ENCODE results near the gene SPRYD3. TPM values are rescaled to one million over a fixed set of nuclear protein-coding genes. Genes with fewer than 3 reads are reported as not detected.
A peak's percentile ranks its signal among the peaks of the same experiment; 100 is the strongest.

SPRYD3 gene
- total RNA-seq, 1 donor from 2014 or later, result 10.5 TPM

GRCh38 chr12:53105712-53106439, 26.7 kb upstream of the SPRYD3 start:
- H3K27me3 Mint-ChIP-seq (ENCODE audit: unreplicated experiment), result no peaks in the 10 kb centered on the region
- no peak for TF ChIP-seq CTCF (IDR thresholded peaks at IDR 0.05; ENCODE audit: unreplicated experiment)
- no peaks in the 10 kb centered on the region for H3K9me3 Mint-ChIP-seq (ENCODE audit: unreplicated experiment)
- DNase-seq (ENCODE audit: low spot score), result no peak
- H3K36me3 Mint-ChIP-seq (ENCODE audit: low read depth, unreplicated experiment), result no peaks in the 10 kb centered on the region
- H3K4me3 Mint-ChIP-seq (ENCODE audit: unreplicated experiment), result no peak overlapping the region
- H3K27ac Mint-ChIP-seq (ENCODE audit: unreplicated experiment), result no peak overlapping the region
- H3K4me1 Mint-ChIP-seq (ENCODE audit: unreplicated experiment), result peaks cover 30% of the 10 kb centered on the region

GRCh38 chr12:53105256-53105655, 26.1 kb upstream of the SPRYD3 start:
- H3K4me1 Mint-ChIP-seq (ENCODE audit: unreplicated experiment), result peaks cover 30% of the 10 kb centered on the region
- H3K27ac Mint-ChIP-seq (ENCODE audit: unreplicated experiment), result no peak overlapping the region
- H3K4me3 Mint-ChIP-seq (ENCODE audit: unreplicated experiment), result no peak overlapping the region
- DNase-seq (ENCODE audit: low spot score), result no peak
- H3K27me3 Mint-ChIP-seq (ENCODE audit: unreplicated experiment), result no peaks in the 10 kb centered on the region
- TF ChIP-seq CTCF (IDR thresholded peaks at IDR 0.05; ENCODE audit: unreplicated experiment), result no peak
- H3K9me3 Mint-ChIP-seq (ENCODE audit: unreplicated experiment), result no peaks in the 10 kb centered on the region
- H3K36me3 Mint-ChIP-seq (ENCODE audit: low read depth, unreplicated experiment), result no peaks in the 10 kb centered on the region

- Mint-ChIP-seq H3K4me1 (ENCODE audit: unreplicated experiment) (peaks cover 36% of the 10 kb centered on the region), H3K36me3 (ENCODE audit: low read depth, unreplicated experiment) (no peaks in the 10 kb centered on the region)
- DNase-seq (ENCODE audit: low spot score), result no peak
Observed at GRCh38 chr12:53103860-53104305, 24.7 kb upstream of the SPRYD3 start.

GRCh38 chr12:53102883-53103807, 24.0 kb upstream of the SPRYD3 start, which contains the start of gene SOAT2:
SOAT2 (plus strand) TSS chr12:53103486; CDS start chr12:53103578, 92 bp downstream.
- no peaks in the 10 kb centered on the region for H3K36me3 Mint-ChIP-seq (ENCODE audit: low read depth, unreplicated experiment)
- H3K4me1 Mint-ChIP-seq (ENCODE audit: unreplicated experiment), result peaks cover 44% of the 10 kb centered on the region
- H3K9me3 Mint-ChIP-seq (ENCODE audit: unreplicated experiment), result no peaks in the 10 kb centered on the region
- no peak for TF ChIP-seq CTCF (IDR thresholded peaks at IDR 0.05; ENCODE audit: unreplicated experiment)
- DNase-seq (ENCODE audit: low spot score), result no peak
- H3K27me3 Mint-ChIP-seq (ENCODE audit: unreplicated experiment), result peaks cover 6% of the 10 kb centered on the region
- peak within 1 kb of the TSS; percentile 80 for H3K27ac Mint-ChIP-seq (ENCODE audit: unreplicated experiment)
- H3K4me3 Mint-ChIP-seq (ENCODE audit: unreplicated experiment), result peak within 1 kb of the TSS; percentile 50

More at GRCh38 chr12:53103860-53104305, 24.7 kb upstream of the SPRYD3 start:
- TF ChIP-seq CTCF (IDR thresholded peaks at IDR 0.05; ENCODE audit: unreplicated experiment), result no peak
- Mint-ChIP-seq H3K4me3 (ENCODE audit: unreplicated experiment) (no peak overlapping the region), H3K9me3 (ENCODE audit: unreplicated experiment) (no peaks in the 10 kb centered on the region), H3K27me3 (ENCODE audit: unreplicated experiment) (peaks cover 6% of the 10 kb centered on the region), H3K27ac (ENCODE audit: unreplicated experiment) (peak overlapping the region; percentile 18)
